ENCODE data around the gene CDCP2.

GRCh38 chr1:54115520-54115919 lies 37.3 kb downstream of the CDCP2 start:
- no peak for TF ChIP-seq JUNB (IDR thresholded peaks at IDR 0.05; ENCODE audit: unreplicated experiment)
- TF ChIP-seq CTCF (conservative IDR thresholded peaks at IDR 0.05; ENCODE audit: low read depth in 2 of 2): no peak
- TF ChIP-seq POLR2AphosphoS5 (IDR thresholded peaks at IDR 0.05; ENCODE audit: low read depth): no peak
- TF ChIP-seq REST (IDR thresholded peaks at IDR 0.05; ENCODE audit: unreplicated experiment): no peak

Data from GM23338 (cell line).